Lung (tissue), 12 donors: ENCODE data around the gene AFAP1. TPM values are rescaled to one million over a fixed set of nuclear protein-coding genes. Genes with fewer than 3 reads are reported as not detected.
"Not testable (repeated sequence)": the region's sequence is repeated elsewhere in the genome, so short reads cannot be mapped to it uniquely, and the experiment has no call there.

Experiments
- ATAC-seq: fragments of 200-7000 bp; cut with Tn5 transposase; one replicate; pipeline ENCODE4 v1.9.1; 2020; ENCODE audit warnings: moderate number of reproducible peaks; ENCODE audit not compliant: insufficient read depth, low FRiP score
- DNase-seq, 3 donors: peaks; one replicate each; pipeline ENCODE4 v3.0.0-alpha.2; 2013 to 2017
- H3K27ac ChIP-seq, 2 donors: one replicate each; pipeline ENCODE4 v1.5.1; 2013; ENCODE audit warnings: mild to moderate bottlenecking in 2 of 2, moderate library complexity in 2 of 2, control low read depth in 1 of 2, inconsistent platforms in 1 of 2, low read depth in 1 of 2, low read length in 1 of 2
- H3K27me3 ChIP-seq, 3 donors: one replicate each; pipeline ENCODE4 v1.5.1; 2013; ENCODE audit warnings: low read length in 2 of 3; ENCODE audit not compliant: control insufficient read depth in 3 of 3, insufficient read depth in 3 of 3
- H3K36me3 ChIP-seq, 4 donors: one replicate each; pipeline ENCODE4 v1.5.1; 2013; ENCODE audit warnings: low read length in 4 of 4, mild to moderate bottlenecking in 1 of 4, moderate library complexity in 1 of 4; ENCODE audit not compliant: control insufficient read depth in 4 of 4, insufficient read depth in 4 of 4
- H3K4me1 ChIP-seq, 5 donors: one replicate each; pipeline ENCODE4 v1.5.1; 2013; ENCODE audit warnings: low read length in 5 of 5, mild to moderate bottlenecking in 2 of 5, moderate library complexity in 1 of 5; ENCODE audit not compliant: control insufficient read depth in 5 of 5, insufficient read depth in 5 of 5
- H3K4me3 ChIP-seq: one replicate; pipeline ENCODE4 v1.5.1; 2013; ENCODE audit warnings: mild to moderate bottlenecking, control low read depth, moderate library complexity
- H3K9ac ChIP-seq, 2 donors: one replicate each; pipeline ENCODE4 v1.5.1; 2013; ENCODE audit warnings: low read length in 2 of 2, control low read depth in 1 of 2; ENCODE audit not compliant: insufficient read depth in 1 of 2
- H3K9me3 ChIP-seq, 4 donors: one replicate each; pipeline ENCODE4 v1.5.1; 2013; ENCODE audit warnings: low read length in 3 of 4, mild to moderate bottlenecking in 1 of 4, moderate library complexity in 1 of 4; ENCODE audit not compliant: control insufficient read depth in 4 of 4, insufficient read depth in 3 of 4
- WGBS, 2 donors: extraction: QIAGEN DNeasy Blood & Tissue Kit; methylation state at CpG; one replicate each; pipeline ENCODE4 v1.1.7; 2013; 5-methylcytosine and 5-hydroxymethylcytosine counted together
- polyA plus RNA-seq, 2 donors: library from polyadenylated mRNA; stranded (reverse); fragments of 200-250 nt; gene quantifications; one replicate each; pipeline ENCODE4 v1.2.1, GENCODE V29; 2013
- total RNA-seq, 2 donors: library from RNA; depleted of rRNA in 1 of 2; stranded (reverse); fragments of >200 nt in 1 of 2; gene quantifications; one replicate each; pipeline ENCODE4 v1.2.1, GENCODE V29; 2014 to 2021
- TF ChIP-seq, protein P1 (sequence below): IDR thresholded peaks from 2 replicates; pipeline ENCODE4 v1.5.1; 2012; ENCODE audit warnings: mild to moderate bottlenecking; ENCODE audit errors: control extremely low read depth, extremely low read depth
- donor health status: control.
- donor health status: control.
- donor health status: Bipolar disorder and iron deficiency.
- donor health status: healthy.
- donor health status: DM: yes; HTN: yes; CAD: no.

The AFAP1 gene
- total and polyA plus RNA-seq, 4 donors: 5.3 to 34.1 (median 12.3) TPM

DNA sequence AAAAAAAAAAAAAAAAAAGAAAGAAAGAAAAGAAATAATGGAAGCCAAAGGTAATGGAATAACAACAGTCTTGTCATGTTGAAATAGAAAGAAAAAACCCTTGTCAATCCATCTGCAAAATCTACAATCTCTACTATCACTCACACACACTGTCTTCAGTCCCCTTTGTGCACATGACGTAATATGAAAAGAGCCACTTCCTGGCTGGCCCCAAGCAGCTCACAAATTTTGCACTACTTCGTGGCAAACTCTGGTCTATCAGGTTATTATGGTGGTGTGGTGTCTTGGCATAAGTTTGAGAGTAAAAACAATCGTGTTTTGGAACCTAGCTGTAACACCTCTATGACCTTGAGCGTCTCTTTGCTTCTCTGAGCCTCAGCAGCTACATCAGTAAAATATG lies 8.3 kb upstream of the AFAP1 start:
- Histone ChIP-seq H3K4me1 (peaks cover 0 to 7% (median 6%) of the 10 kb centered on the region in 5 donors), H3K4me3 (no peak overlapping the region), H3K36me3 (no peaks in the 10 kb centered on the region), H3K9ac (no peak overlapping the region), H3K27ac (no peak overlapping the region), H3K27me3 (no peaks in the 10 kb centered on the region), H3K9me3 (no peaks in the 10 kb centered on the region)
- DNase-seq (no peak), ATAC-seq (no peak)
- 55 to 61% methylated on average over 4 of the region's 4 CpGs for WGBS, 2 donors
- TF ChIP-seq, protein P1, sequence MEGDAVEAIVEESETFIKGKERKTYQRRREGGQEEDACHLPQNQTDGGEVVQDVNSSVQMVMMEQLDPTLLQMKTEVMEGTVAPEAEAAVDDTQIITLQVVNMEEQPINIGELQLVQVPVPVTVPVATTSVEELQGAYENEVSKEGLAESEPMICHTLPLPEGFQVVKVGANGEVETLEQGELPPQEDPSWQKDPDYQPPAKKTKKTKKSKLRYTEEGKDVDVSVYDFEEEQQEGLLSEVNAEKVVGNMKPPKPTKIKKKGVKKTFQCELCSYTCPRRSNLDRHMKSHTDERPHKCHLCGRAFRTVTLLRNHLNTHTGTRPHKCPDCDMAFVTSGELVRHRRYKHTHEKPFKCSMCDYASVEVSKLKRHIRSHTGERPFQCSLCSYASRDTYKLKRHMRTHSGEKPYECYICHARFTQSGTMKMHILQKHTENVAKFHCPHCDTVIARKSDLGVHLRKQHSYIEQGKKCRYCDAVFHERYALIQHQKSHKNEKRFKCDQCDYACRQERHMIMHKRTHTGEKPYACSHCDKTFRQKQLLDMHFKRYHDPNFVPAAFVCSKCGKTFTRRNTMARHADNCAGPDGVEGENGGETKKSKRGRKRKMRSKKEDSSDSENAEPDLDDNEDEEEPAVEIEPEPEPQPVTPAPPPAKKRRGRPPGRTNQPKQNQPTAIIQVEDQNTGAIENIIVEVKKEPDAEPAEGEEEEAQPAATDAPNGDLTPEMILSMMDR: no peak

DNA sequence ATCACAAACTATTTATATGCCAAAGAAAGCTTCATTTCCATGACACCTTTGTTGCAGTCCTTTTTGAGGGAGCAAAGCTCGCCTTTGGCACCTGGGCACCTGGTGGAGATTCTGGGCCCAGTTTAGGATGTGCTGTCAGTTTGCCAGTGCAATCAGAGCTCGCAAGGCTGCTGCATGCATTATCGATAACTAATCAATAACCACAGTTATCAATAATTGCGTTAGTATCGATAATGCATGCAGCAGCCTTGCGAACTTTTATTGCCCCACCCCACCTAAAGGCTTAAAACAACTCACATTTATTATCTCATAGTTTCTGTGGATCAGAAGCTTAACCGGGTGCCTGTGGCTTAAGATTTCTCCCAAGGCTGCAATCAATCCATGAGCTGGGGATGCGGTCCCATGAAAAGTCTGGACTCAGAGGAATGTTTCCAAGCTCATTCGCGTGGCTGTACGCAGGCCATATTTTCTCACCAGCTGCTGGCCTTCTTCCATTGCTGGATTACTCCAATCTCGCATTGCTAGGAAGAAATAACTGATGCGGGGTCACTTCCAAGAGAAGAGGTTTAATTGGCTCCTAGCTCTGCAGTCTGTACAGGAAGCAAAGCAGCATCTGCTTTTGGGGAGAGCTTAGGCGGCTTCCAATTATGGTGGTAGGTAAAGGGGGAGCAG lies 6.2 kb upstream of the AFAP1 start:
- Histone ChIP-seq H3K27me3 (no peaks in the 10 kb centered on the region), H3K9ac (peak overlapping the region in 1 of 2 donors; percentile 34), H3K4me3 (no peak overlapping the region), H3K4me1 (peaks cover 0 to 7% (median 6%) of the 10 kb centered on the region in 5 donors), H3K27ac (no peak overlapping the region), H3K36me3 (no peaks in the 10 kb centered on the region), H3K9me3 (no peaks in the 10 kb centered on the region)
- 88 to 90% methylated on average over 14 of the region's 14 CpGs for WGBS, 2 donors
- ATAC-seq (no peak), DNase-seq (peak; percentile 78 to 93 (median 90))
- TF ChIP-seq, protein P1: no peak

DNA sequence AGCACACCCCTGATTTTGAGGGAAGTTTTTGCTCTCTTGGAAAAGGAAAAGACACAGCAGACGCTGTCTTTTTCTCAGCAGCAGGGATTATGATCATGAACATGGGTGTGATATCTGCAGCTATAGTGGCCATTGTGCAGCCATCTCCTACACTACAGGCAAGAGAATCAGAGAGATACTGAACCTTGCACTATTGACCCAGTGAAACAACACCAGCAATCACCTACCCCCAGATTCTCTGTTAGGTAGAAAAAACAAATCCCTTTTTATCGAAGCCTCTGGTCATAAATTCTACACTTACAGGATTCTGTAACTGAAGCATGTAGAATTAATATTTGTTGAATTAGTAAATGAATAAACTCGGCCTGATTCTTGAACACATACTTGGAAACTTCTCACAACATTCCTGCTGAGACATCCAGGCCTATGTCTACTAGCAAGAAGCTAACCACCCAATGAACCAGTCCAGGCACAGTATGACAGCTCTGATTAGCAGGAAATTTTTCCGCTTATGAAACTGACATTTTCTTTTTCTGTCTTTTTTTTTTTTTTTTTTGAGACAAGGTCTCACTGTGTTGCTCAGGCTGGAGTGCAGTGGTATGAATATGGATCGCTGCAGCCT lies 5.0 kb upstream of the AFAP1 start:
- H3K27me3 ChIP-seq: no peaks in the 10 kb centered on the region
- ATAC-seq (no peak), DNase-seq (no peak)
- TF ChIP-seq, protein P1: no peak
- no peak overlapping the region for H3K27ac ChIP-seq
- peaks cover 0 to 7% (median 6%) of the 10 kb centered on the region in 5 donors for H3K4me1 ChIP-seq
- whole genome bisulfite sequencing, 2 donors: 84 to 88% methylated on average over 5 of the region's 5 CpGs
- no peaks in the 10 kb centered on the region for H3K9me3 ChIP-seq
- H3K9ac ChIP-seq: no peak overlapping the region
- H3K4me3 ChIP-seq: no peak overlapping the region
- no peaks in the 10 kb centered on the region for H3K36me3 ChIP-seq

- H3K9ac ChIP-seq, H3K4me1 ChIP-seq, H3K27me3 ChIP-seq, H3K27ac ChIP-seq, DNase-seq, H3K36me3 ChIP-seq, H3K4me3 ChIP-seq, ATAC-seq, H3K9me3 ChIP-seq: not testable (repeated sequence)
- 95% methylated on average over 4 of the region's 4 CpGs for WGBS, 2 donors
Observed at GRCh38 chr4:7943688-7944087, 4.0 kb upstream of the AFAP1 start.
